BE2C (cell line): ENCODE measurements around the gene MYL10. TPM values are rescaled to one million over a fixed set of nuclear protein-coding genes. Genes with fewer than 3 reads are reported as not detected.

ENCODE experiments used
- DNase-seq: peaks from one replicate; pipeline ENCODE4 v3.0.0-alpha.2; 2020
- H3K27me3 ChIP-seq: fragments of 250-450 bp; sonication (Bioruptor Pico); 2 replicates; pipeline ENCODE4 v1.5.1; 2020; ENCODE audit warnings: mild to moderate bottlenecking
- H3K36me3 ChIP-seq: fragments of 250-450 bp; sonication (Bioruptor Pico); 2 replicates; pipeline ENCODE4 v1.5.1; 2020; ENCODE audit warnings: mild to moderate bottlenecking
- H3K4me1 ChIP-seq: fragments of 250-450 bp; sonication (Bioruptor Pico); 2 replicates; pipeline ENCODE4 v1.5.1; 2020
- H3K4me3 ChIP-seq: 2 replicates; pipeline ENCODE4 v1.5.1; 2011; ENCODE audit warnings: low read depth, low read length
- H3K9me3 ChIP-seq: fragments of 250-450 bp; sonication (Bioruptor Pico); 2 replicates; pipeline ENCODE4 v1.5.1; 2020
- CTCF ChIP-seq: IDR thresholded peaks from 2 replicates; pipeline ENCODE4 v1.5.1; 2012; ENCODE audit warnings: mild to moderate bottlenecking, low read depth, low read length
- polyA plus RNA-seq: library from polyadenylated mRNA; unstranded; fragments of >200 nt; gene quantifications from one replicate; pipeline ENCODE4 v1.2.1, GENCODE V29; 2012; ENCODE audit warnings: low read depth, missing spikeins; ENCODE audit not compliant: insufficient read length, insufficient read depth

MYL10 gene
- not detected for polyA plus RNA-seq

- H3K4me1 ChIP-seq: no peaks in the 10 kb centered on the region
Measured at GRCh38 chr7:101629171-101629570, at the start of gene MYL10. TSS of gene MYL10 (minus strand) at chr7:101629296. CDS start at chr7:101629118, 178 bp downstream.

GRCh38 chr7:101678658-101679057, 49.6 kb upstream of the MYL10 start:
- Histone ChIP-seq H3K36me3 (no peaks in the 10 kb centered on the region), H3K27me3 (no peaks in the 10 kb centered on the region), H3K9me3 (no peaks in the 10 kb centered on the region), H3K4me1 (no peaks in the 10 kb centered on the region), H3K4me3 (no peak overlapping the region)
- DNase-seq: no peak
- no peak for TF ChIP-seq CTCF

More at GRCh38 chr7:101629171-101629570, at the start of gene MYL10:
- H3K4me3 ChIP-seq: no peak within 1 kb of the TSS
- no peak for DNase-seq
- no peak for TF ChIP-seq CTCF
- H3K9me3 ChIP-seq: no peaks in the 10 kb centered on the region
- peaks cover 5% of the 10 kb centered on the region; the same call in 1 of the 2 replicates for H3K27me3 ChIP-seq
- H3K36me3 ChIP-seq: no peaks in the 10 kb centered on the region

- no peaks in the 10 kb centered on the region for H3K9me3 ChIP-seq
- H3K27me3 ChIP-seq: no peaks in the 10 kb centered on the region
- no peak for DNase-seq
- no peak for TF ChIP-seq CTCF
- H3K36me3 ChIP-seq: no peaks in the 10 kb centered on the region
- no peak overlapping the region for H3K4me3 ChIP-seq
- H3K4me1 ChIP-seq: no peaks in the 10 kb centered on the region
Measured at GRCh38 chr7:101677797-101678479, 48.8 kb upstream of the MYL10 start.

- Histone ChIP-seq H3K27me3 (no peaks in the 10 kb centered on the region), H3K4me3 (no peak overlapping the region), H3K9me3 (no peaks in the 10 kb centered on the region), H3K36me3 (no peaks in the 10 kb centered on the region), H3K4me1 (no peaks in the 10 kb centered on the region)
- TF ChIP-seq CTCF: no peak
- DNase-seq: no peak
Measured at GRCh38 chr7:101677391-101677790, 48.3 kb upstream of the MYL10 start.

- no peak for TF ChIP-seq CTCF
- no peak for DNase-seq
- Histone ChIP-seq H3K4me1 (no peaks in the 10 kb centered on the region), H3K27me3 (no peaks in the 10 kb centered on the region), H3K9me3 (no peaks in the 10 kb centered on the region), H3K4me3 (no peak overlapping the region), H3K36me3 (no peaks in the 10 kb centered on the region)
Measured at GRCh38 chr7:101676956-101677355, 47.9 kb upstream of the MYL10 start.

- H3K4me1 ChIP-seq: no peaks in the 10 kb centered on the region
- no peak for TF ChIP-seq CTCF
- DNase-seq: no peak
- no peaks in the 10 kb centered on the region for H3K27me3 ChIP-seq
- H3K9me3 ChIP-seq: no peaks in the 10 kb centered on the region
- H3K4me3 ChIP-seq: no peak overlapping the region
- H3K36me3 ChIP-seq: no peaks in the 10 kb centered on the region
Measured at GRCh38 chr7:101676062-101676598, 47.0 kb upstream of the MYL10 start.
